Bladder microvascular endothelial cell (primary cell): ENCODE results near the gene SULT1C2. TPM values are rescaled to one million over a fixed set of nuclear protein-coding genes. Genes with fewer than 3 reads are reported as not detected.

Source experiments
- total RNA-seq: library from RNA; depleted of rRNA; stranded (reverse); fragments of >200 nt; gene quantifications from 2 replicates; pipeline ENCODE4 v1.2.3, GENCODE V29; 2014

SULT1C2 gene
- total RNA-seq: not detected in 2 replicates

DNA sequence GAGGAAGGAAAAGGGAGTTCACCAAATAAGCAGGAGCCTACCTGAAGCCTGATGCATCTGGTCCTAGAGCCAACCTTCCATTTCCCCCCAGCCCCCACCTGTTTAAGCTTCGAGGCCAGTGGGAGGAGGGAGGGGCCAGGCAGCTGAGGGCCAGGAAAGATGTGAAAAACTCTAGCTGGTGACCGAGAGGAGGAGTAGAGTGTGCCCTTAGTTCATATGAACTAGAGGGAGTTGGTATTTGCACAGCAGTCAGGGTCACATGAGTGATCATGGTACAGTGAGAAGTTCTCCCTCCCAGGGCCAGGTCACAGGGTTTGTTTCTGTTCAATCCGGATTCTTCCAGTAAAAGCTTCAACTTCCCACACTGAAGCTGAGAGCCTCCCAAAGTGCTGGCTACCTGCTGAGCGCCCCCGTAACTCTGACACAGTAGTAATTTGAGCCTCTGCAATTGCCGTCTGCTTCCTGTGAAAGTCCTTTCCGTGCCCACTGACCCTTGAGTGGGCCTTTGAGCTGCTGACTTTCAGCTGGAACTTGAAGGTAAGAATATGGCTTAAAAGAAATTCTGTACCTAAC is at the start of gene SULT1C2:
TSS of gene SULT1C2 (plus strand) at position 362 of the 573 bp plus-strand sequence. CDS start 4,773 bp downstream, outside the sequence.

GRCh38 chr2:108239786-108240185 is 48.9 kb upstream of the SULT1C2 start, which contains the start of gene SULT1C3:
Gene SULT1C3 (plus strand): TSS chr2:108239968. CDS start chr2:108247195, 7,227 bp downstream.

Other genes starting within 250 kb of the SULT1C2 start
- gene SULT1C3, start 48.9 kb upstream of the SULT1C2 start, total RNA-seq: not detected in 2 replicates
- gene SULT1C4, start 89.1 kb downstream of the SULT1C2 start, total RNA-seq: 7.6 and 82.8 TPM in 2 replicates
- gene GCC2, start 160.3 kb downstream of the SULT1C2 start, total RNA-seq: 13.4 and 24.1 TPM in 2 replicates
- 103 and 250 TPM in 2 replicates for gene LIMS1, start 245.6 kb downstream of the SULT1C2 start, total RNA-seq